Sigmoid colon (tissue), 3 donors: ENCODE measurements around the gene RPL3.

Experiments
- POLR2A ChIP-seq, 2 donors: fragments of 450-650 bp; IDR thresholded peaks; one replicate each; pipeline ENCODE4 v1.6.1; 2016; ENCODE audit warnings: antibody characterized with exemption in 2 of 2, mild to moderate bottlenecking in 2 of 2, moderate library complexity in 2 of 2
- TF ChIP-seq, protein P1 (sequence below), 4 experiments: fragments of 450-650 bp in 3 of 4; fragments of 200-600 bp in 1 of 4; IDR thresholded peaks; one replicate each; pipeline ENCODE4 v1.5.1; 2016 to 2019; ENCODE audit warnings: antibody characterized with exemption in 4 of 4, mild to moderate bottlenecking in 3 of 4, moderate library complexity in 2 of 4

DNA sequence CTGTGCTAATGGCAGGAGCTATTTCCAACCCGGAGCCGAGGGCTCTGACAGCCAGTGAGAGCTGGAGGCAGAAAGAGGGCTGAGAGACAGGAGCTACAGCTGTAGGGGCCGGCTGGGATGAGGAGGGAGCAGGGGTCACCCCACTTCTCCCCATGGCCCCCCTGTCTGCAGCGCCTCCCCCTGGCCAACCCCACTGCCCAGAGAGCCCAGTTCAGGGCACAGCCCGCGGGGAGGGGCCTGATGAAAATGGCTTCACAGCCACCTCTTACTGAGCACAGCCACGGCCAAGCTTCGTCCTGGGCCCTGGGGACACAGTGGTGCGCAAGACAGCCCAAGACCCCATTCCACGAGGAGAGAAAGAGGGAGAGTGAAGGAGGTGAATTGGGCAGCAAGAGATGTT lies 27.9 kb downstream of the RPL3 start:
- TF ChIP-seq, protein P1, sequence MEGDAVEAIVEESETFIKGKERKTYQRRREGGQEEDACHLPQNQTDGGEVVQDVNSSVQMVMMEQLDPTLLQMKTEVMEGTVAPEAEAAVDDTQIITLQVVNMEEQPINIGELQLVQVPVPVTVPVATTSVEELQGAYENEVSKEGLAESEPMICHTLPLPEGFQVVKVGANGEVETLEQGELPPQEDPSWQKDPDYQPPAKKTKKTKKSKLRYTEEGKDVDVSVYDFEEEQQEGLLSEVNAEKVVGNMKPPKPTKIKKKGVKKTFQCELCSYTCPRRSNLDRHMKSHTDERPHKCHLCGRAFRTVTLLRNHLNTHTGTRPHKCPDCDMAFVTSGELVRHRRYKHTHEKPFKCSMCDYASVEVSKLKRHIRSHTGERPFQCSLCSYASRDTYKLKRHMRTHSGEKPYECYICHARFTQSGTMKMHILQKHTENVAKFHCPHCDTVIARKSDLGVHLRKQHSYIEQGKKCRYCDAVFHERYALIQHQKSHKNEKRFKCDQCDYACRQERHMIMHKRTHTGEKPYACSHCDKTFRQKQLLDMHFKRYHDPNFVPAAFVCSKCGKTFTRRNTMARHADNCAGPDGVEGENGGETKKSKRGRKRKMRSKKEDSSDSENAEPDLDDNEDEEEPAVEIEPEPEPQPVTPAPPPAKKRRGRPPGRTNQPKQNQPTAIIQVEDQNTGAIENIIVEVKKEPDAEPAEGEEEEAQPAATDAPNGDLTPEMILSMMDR (IDR thresholded peaks at IDR 0.05), result no peak
- no peak for TF ChIP-seq POLR2A (IDR thresholded peaks at IDR 0.05)
